Stimulated activated CD4-positive, alpha-beta T cell treated with anti-CD3 and anti-CD28 coated beads, TNF-alpha, amount 100 ng/mL, for 24 hours (primary cell): ENCODE data around the gene PRR29.

ENCODE experiments used
- DNase-seq, 3 experiments: peaks; one replicate each; pipeline ENCODE4 v3.0.0-alpha.2; 2020; ENCODE audit warnings: low read depth in 3 of 3

Gene PRR29

GRCh38 chr17:63998050-63998720 is at the start of gene PRR29:
PRR29 (plus strand) TSS chr17:63998351; CDS start chr17:63998365, 14 bp downstream.
- DNase-seq, result peak; percentile 32 to 72 (median 49)

DNA sequence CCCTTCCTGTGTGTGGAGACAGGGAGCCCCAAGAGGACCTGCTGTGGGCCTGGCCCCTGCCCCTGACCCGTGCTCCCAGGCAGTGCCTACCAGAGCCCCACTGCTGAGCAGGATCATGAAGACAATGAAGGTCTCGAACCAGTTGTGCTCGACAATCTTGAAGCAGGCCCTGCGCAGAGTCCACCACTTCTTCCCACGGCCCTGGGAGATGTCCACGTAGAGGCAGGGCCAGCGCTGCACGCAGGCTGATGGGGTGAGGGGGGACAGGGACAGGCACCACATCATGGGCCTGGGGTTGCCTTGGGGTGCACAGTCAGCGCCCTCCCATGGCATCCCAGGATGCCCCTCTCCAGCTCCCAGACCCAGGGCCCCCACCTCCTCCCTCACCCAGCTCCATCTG is 49.6 kb upstream of the PRR29 start:
- no peak for DNase-seq

- no peak for DNase-seq
Observed at GRCh38 chr17:63949576-63950250, 48.4 kb upstream of the PRR29 start.

- no peak for DNase-seq
Observed at GRCh38 chr17:63950940-63951907, 46.9 kb upstream of the PRR29 start.

- no peak for DNase-seq
Observed at GRCh38 chr17:63954402-63955063, 43.6 kb upstream of the PRR29 start.

GRCh38 chr17:63955232-63955631 is 42.9 kb upstream of the PRR29 start:
- no peak for DNase-seq

DNA sequence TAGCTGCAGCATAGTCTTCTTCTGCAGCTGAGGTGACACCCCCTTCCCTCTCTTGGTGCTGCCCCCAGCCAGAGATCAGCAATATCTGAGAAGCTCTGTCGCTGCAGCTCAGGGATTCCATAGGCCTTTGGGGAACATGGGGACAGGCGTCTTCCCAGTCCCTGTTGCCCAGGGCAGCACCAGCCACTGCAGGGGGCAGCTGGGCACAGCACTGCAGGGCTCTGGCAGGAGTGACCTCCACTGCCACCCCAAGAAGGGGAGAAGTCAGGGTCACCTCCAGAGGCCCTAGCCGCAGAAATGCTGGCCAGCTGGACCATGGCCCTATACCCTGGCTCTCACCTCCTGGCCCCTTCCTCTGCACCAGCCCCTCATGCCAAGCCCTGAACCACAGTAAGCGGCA is 42.4 kb upstream of the PRR29 start:
- no peak for DNase-seq

DNA sequence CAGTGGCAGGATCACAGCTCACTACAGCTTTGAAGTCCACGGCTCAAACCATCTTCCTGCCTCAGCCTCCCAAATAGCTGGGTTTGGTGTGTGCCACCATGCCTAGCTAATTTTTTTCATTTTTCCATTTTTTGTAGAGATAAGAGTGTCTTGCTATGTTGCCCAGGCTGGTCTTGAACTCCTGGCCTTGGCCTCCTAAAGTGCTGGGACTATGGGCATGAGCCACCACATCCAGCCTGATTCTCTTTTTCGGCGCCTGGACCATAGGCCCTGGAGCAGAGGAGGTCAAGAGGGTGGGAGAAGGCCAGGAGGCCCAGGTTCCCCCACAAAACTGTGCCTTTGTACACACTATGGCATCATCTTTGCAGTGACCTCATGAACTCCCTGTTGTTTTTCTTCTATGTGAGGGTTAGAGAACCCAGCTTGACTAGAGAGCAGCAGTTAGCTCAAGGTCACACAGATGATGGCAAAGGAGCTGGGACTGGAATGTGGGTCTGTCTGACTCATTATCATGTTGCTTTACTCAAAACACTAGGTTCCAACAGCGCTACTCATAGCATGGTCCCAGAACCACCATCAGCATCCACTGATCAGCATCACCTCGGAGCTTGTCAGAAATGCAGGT is 41.7 kb upstream of the PRR29 start:
- no peak for DNase-seq

DNA sequence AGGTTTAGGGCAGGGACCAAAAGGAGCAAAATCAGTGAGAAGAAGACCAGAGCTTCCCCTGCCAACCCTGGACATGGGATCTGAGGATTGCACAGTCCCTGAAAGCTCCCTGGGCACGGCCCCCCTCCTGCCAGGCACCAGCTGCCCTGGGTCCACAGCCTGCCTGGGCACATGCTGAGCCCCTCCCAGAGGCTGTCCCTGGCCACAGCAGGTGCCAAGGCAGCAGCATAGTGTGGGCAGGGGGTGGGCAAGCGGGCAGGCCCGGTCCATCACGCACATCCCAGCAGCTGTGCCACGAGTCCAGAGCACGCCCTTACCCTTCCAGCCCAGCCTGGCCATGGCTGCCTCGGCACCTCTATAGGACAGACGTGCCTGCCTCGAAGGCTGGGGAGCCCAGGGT is 38.1 kb upstream of the PRR29 start:
- DNase-seq, result no peak

DNA sequence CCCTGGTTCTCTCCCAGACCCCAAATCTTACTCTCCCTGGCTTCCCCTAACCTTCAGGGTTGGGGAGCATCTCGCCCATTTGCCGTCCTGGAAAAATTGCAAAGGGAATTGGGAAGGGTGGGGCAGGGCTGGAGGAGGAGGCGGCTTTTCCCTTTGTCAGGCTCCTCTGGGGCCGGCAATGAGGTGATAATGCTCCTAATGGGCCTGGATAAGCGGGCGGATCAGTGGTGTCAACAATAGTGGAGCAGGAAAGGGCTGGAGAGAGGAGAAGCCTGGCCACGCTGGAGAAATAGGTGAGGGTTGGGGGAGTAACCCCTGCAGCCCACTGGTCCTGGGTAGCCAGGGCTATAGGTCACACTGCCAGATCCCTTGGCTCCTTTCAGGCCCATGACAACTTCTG is 37.7 kb upstream of the PRR29 start:
- no peak for DNase-seq

DNA sequence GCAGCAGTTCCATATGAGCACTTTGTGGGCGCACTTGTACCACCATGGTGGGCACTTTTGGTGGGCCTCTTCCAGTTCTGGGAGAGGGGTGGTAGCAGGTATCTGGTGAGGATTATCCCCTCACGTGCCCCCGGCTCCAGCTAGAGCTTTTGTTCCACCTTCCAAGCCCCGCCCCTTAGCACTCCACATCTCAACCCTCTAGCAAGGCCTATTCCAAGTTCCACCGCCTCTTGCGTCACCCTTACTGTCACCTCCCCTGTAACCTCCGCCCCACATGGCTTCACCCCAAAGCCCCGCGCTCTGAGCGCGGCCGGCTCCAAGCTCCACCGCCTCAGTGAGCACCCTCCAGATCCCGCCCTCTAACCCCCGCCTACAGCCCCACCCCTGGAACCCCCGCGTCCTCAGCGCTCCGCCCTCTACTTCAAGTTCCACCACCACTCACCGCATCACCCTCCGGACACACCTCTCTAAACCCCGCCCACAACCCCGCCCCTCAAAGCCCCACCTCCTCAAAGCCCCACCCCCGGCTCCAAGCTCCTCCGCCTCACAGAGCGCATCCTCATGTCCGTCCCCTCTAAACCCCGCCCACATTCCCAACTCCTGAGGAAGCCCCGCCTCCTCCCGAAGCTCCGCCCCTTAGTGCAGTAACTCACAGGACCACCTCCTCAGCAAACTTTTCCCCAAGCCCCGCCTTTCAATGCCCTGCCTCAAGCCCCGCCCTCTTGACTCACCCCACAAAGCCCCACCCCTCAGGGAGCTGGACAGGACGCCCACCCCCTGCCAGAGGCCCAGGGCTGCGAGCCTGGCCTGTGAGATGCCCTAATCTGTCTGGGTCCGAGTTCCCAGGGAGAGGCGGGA is 36.6 kb upstream of the PRR29 start:
- DNase-seq, result peak in 1 of 3 experiments; percentile 60

GRCh38 chr17:63962298-63962744 is 35.8 kb upstream of the PRR29 start:
- DNase-seq, result no peak

- no peak for DNase-seq
Observed at GRCh38 chr17:63963123-63963522, 35.0 kb upstream of the PRR29 start.

- peak in 1 of 3 experiments; percentile 25 for DNase-seq
Observed at GRCh38 chr17:63966646-63967264, 31.4 kb upstream of the PRR29 start.

DNA sequence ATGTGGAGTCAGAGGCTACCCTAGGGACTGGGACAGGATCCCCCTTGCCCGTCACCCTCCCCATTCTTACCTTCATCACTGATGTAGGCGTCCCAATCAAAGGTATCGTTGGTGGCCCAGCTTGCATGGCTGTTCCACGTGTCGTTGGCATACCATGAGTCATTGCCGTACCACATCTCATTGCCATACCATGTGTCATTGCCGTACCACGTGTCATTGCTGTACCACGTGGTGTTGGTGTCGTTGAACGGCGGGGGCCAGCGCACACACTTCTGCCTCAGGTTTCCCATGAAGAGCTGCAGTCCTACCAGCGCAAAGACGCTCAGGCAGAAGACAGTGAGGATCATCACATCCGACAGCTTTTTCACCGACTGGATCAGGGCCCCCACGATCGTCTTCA is 30.2 kb upstream of the PRR29 start:
- DNase-seq, result peak in 1 of 3 experiments; percentile 18

- no peak for DNase-seq
Observed at GRCh38 chr17:63969278-63969677, 28.9 kb upstream of the PRR29 start.

GRCh38 chr17:63972796-63973195 is 25.4 kb upstream of the PRR29 start, which contains the start of gene SCN4A:
SCN4A (minus strand) TSS chr17:63972918; CDS start chr17:63972841, 77 bp downstream.
- no peak for DNase-seq

GRCh38 chr17:63973247-63973646 is 24.9 kb upstream of the PRR29 start:
- DNase-seq, result no peak

DNA sequence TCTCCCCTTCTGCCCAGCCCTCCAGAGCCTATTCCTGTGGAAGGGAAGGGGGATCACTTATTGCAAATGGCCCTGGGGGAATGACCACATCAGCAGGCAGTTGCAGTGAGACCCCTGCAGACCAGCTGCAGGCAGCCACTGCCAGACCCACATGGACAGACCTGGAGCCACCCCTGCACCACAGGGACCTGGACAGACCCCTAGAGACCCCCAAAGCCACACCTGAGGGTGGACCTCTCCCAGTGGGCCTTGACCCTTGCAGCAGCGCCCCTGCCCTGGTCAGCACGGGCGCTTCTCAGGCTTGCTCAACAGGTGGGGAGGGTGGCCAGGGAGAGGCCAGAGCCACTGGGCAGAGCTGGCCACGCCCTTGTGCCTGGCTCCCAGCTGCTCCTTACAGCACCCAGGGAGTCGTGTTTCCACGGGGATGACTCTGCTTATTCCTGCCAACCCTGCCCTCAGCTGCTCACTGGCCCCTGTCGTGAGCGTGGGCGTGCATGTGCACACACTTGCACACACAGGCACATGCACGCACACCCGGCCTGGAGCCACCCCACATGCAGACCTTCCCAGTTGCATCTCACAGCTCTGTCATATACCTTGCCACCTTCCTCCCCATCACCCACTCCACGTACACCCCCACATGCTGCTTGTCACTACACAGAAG is 24.1 kb upstream of the PRR29 start:
- DNase-seq, result no peak
